ENCODE results near the gene DDT. TPM values are rescaled to one million over a fixed set of nuclear protein-coding genes. Genes with fewer than 3 reads are reported as not detected.
A peak's percentile ranks its signal among the peaks of the same experiment; 100 is the strongest.
"Not testable (repeated sequence)": the region's sequence is repeated elsewhere in the genome, so short reads cannot be mapped to it uniquely, and the experiment has no call there.

Gene DDT
- total RNA-seq, 1 experiment from 2014 or later = 481 TPM

- DNase-seq (ENCODE audit: low read depth, low spot score) = not testable (repeated sequence)
These were observed 8.1 kb downstream of the DDT start for GRCh38 chr22:23966094-23966493.

GRCh38 chr22:23961084-23961771 lies 13.0 kb downstream of the DDT start, which contains the start of gene GSTT2B:
TSS of gene GSTT2B (minus strand) at chr22:23961195. CDS start at chr22:23961131, 64 bp downstream.
- DNase-seq (ENCODE audit: low read depth, low spot score); in situ Hi-C loops (cut with HindIII; ENCODE audit: low pct_unique_long_range_greater_than_20kb, low sequenced_read_pairs): not testable (repeated sequence)

More at GRCh38 chr22:23966094-23966493, 8.1 kb downstream of the DDT start:
- in situ Hi-C loops (cut with HindIII; ENCODE audit: low pct_unique_long_range_greater_than_20kb, low sequenced_read_pairs) = not testable (repeated sequence)

- in situ Hi-C loops (cut with HindIII; ENCODE audit: low pct_unique_long_range_greater_than_20kb, low sequenced_read_pairs) = not testable (repeated sequence)
- peak; percentile 71 for DNase-seq (ENCODE audit: low read depth, low spot score)
These were observed 17.8 kb downstream of the DDT start for GRCh38 chr22:23956301-23956900.

GRCh38 chr22:23955886-23956285 lies 18.4 kb downstream of the DDT start:
- in situ Hi-C loops (cut with HindIII; ENCODE audit: low pct_unique_long_range_greater_than_20kb, low sequenced_read_pairs); DNase-seq (ENCODE audit: low read depth, low spot score): not testable (repeated sequence)

GRCh38 chr22:23954991-23955305 lies 19.3 kb downstream of the DDT start:
- in situ Hi-C loops (cut with HindIII; ENCODE audit: low pct_unique_long_range_greater_than_20kb, low sequenced_read_pairs); DNase-seq (ENCODE audit: low read depth, low spot score): not testable (repeated sequence)

GRCh38 chr22:23954193-23954990 lies 19.8 kb downstream of the DDT start:
- in situ Hi-C loops (cut with HindIII; ENCODE audit: low pct_unique_long_range_greater_than_20kb, low sequenced_read_pairs); DNase-seq (ENCODE audit: low read depth, low spot score): not testable (repeated sequence)

GRCh38 chr22:23953485-23953884 lies 20.8 kb downstream of the DDT start:
- DNase-seq (ENCODE audit: low read depth, low spot score); in situ Hi-C loops (cut with HindIII; ENCODE audit: low pct_unique_long_range_greater_than_20kb, low sequenced_read_pairs): not testable (repeated sequence)

- in situ Hi-C loops (cut with HindIII; ENCODE audit: low pct_unique_long_range_greater_than_20kb, low sequenced_read_pairs); DNase-seq (ENCODE audit: low read depth, low spot score): not testable (repeated sequence)
These were observed 21.3 kb downstream of the DDT start for GRCh38 chr22:23952794-23953405.

- in situ Hi-C loops (cut with HindIII; ENCODE audit: low pct_unique_long_range_greater_than_20kb, low sequenced_read_pairs); DNase-seq (ENCODE audit: low read depth, low spot score): not testable (repeated sequence)
These were observed 22.9 kb downstream of the DDT start for GRCh38 chr22:23951383-23951782.

GRCh38 chr22:23949764-23950163 lies 24.5 kb downstream of the DDT start:
- in situ Hi-C loops (cut with HindIII; ENCODE audit: low pct_unique_long_range_greater_than_20kb, low sequenced_read_pairs); DNase-seq (ENCODE audit: low read depth, low spot score): not testable (repeated sequence)

GRCh38 chr22:23947391-23947790 lies 26.9 kb downstream of the DDT start:
- DNase-seq (ENCODE audit: low read depth, low spot score); in situ Hi-C loops (cut with HindIII; ENCODE audit: low pct_unique_long_range_greater_than_20kb, low sequenced_read_pairs): not testable (repeated sequence)

GRCh38 chr22:23940166-23940565 lies 34.1 kb downstream of the DDT start:
- in situ Hi-C loops (cut with HindIII; ENCODE audit: low pct_unique_long_range_greater_than_20kb, low sequenced_read_pairs); DNase-seq (ENCODE audit: low read depth, low spot score): not testable (repeated sequence)

- in situ Hi-C loops (cut with HindIII; ENCODE audit: low pct_unique_long_range_greater_than_20kb, low sequenced_read_pairs) = no loop called here
- no peak for DNase-seq (ENCODE audit: low read depth, low spot score)
These were observed 35.3 kb downstream of the DDT start for GRCh38 chr22:23939017-23939357.

- no peak for DNase-seq (ENCODE audit: low read depth, low spot score)
- in situ Hi-C loops (cut with HindIII; ENCODE audit: low pct_unique_long_range_greater_than_20kb, low sequenced_read_pairs) = no loop called here
These were observed 35.8 kb downstream of the DDT start for GRCh38 chr22:23938328-23939016.

- in situ Hi-C loops (cut with HindIII; ENCODE audit: low pct_unique_long_range_greater_than_20kb, low sequenced_read_pairs) = no loop called here
These were observed 47.7 kb downstream of the DDT start for GRCh38 chr22:23926561-23926960.

GRCh38 chr22:23925020-23925606 lies 49.1 kb downstream of the DDT start:
- in situ Hi-C loops (cut with HindIII; ENCODE audit: low pct_unique_long_range_greater_than_20kb, low sequenced_read_pairs) = no loop called here
- no peak for DNase-seq (ENCODE audit: low read depth, low spot score)

More at GRCh38 chr22:23926561-23926960, 47.7 kb downstream of the DDT start:
- DNase-seq (ENCODE audit: low read depth, low spot score) = no peak

- in situ Hi-C loops (cut with HindIII; ENCODE audit: low pct_unique_long_range_greater_than_20kb, low sequenced_read_pairs) = no loop called here
- DNase-seq (ENCODE audit: low read depth, low spot score) = peak; percentile 31
These were observed 51.3 kb downstream of the DDT start for GRCh38 chr22:23922921-23923320.

All from SK-MEL-5 (cell line).